ENCODE results near the gene CDT1.

The CDT1 gene

GRCh38 chr16:88839745-88840599, 36.4 kb downstream of the CDT1 start:
- no peaks in the 10 kb centered on the region for H3K9me2 ChIP-seq (ENCODE audit: low read depth, low read length)
- H3K4me3 ChIP-seq (ENCODE audit: low read depth, low read length, poor library complexity, severe bottlenecking), result no peak overlapping the region
- H3K27me3 ChIP-seq (ENCODE audit: insufficient read depth, low read length), result no peaks in the 10 kb centered on the region
- H3K4me1 ChIP-seq (ENCODE audit: insufficient read depth, low read length, severe bottlenecking), result no peaks in the 10 kb centered on the region
- H3K4me2 ChIP-seq (ENCODE audit: low read length), result no peak overlapping the region
- no peaks in the 10 kb centered on the region for H3F3A ChIP-seq (ENCODE audit: insufficient read depth, low read length)
- no peak for TF ChIP-seq CTCF (IDR thresholded peaks at IDR 0.05; ENCODE audit: low read length)
- TF ChIP-seq EZH2 (IDR thresholded peaks at IDR 0.05; ENCODE audit: borderline replicate concordance, low read length), result no peak
- no peaks in the 10 kb centered on the region for H3K79me2 ChIP-seq (ENCODE audit: insufficient read depth, low read length)
- H3K27ac ChIP-seq (ENCODE audit: low read depth, low read length, poor library complexity, severe bottlenecking), result no peak overlapping the region
- H3K9me3 ChIP-seq (ENCODE audit: low read length), result no peaks in the 10 kb centered on the region
- no peak overlapping the region for H2AFZ ChIP-seq (ENCODE audit: low read length)
- no peaks in the 10 kb centered on the region for H3K36me3 ChIP-seq (ENCODE audit: insufficient read depth, low read length)
- no peaks in the 10 kb centered on the region for H4K20me1 ChIP-seq (ENCODE audit: insufficient read depth, low read length)
- no peak overlapping the region for H3K9ac ChIP-seq (ENCODE audit: low read length)

GRCh38 chr16:88840600-88841215, 37.1 kb downstream of the CDT1 start:
- Histone ChIP-seq H3K9me2 (ENCODE audit: low read depth, low read length) (no peaks in the 10 kb centered on the region), H3K36me3 (ENCODE audit: insufficient read depth, low read length) (no peaks in the 10 kb centered on the region), H4K20me1 (ENCODE audit: insufficient read depth, low read length) (no peaks in the 10 kb centered on the region), H3K4me2 (ENCODE audit: low read length) (no peak overlapping the region), H3K9ac (ENCODE audit: low read length) (no peak overlapping the region), H3K4me1 (ENCODE audit: insufficient read depth, low read length, severe bottlenecking) (no peaks in the 10 kb centered on the region), H3K79me2 (ENCODE audit: insufficient read depth, low read length) (no peaks in the 10 kb centered on the region), H3K9me3 (ENCODE audit: low read length) (no peaks in the 10 kb centered on the region), H3K27ac (ENCODE audit: low read depth, low read length, poor library complexity, severe bottlenecking) (no peak overlapping the region), H3F3A (ENCODE audit: insufficient read depth, low read length) (no peaks in the 10 kb centered on the region), H3K4me3 (ENCODE audit: low read depth, low read length, poor library complexity, severe bottlenecking) (no peak overlapping the region), H3K27me3 (ENCODE audit: insufficient read depth, low read length) (no peaks in the 10 kb centered on the region), H2AFZ (ENCODE audit: low read length) (no peak overlapping the region)
- TF ChIP-seq CTCF (IDR thresholded peaks at IDR 0.05; ENCODE audit: low read length) (no peak), EZH2 (IDR thresholded peaks at IDR 0.05; ENCODE audit: borderline replicate concordance, low read length) (no peak)

GRCh38 chr16:88841521-88842307, 38.1 kb downstream of the CDT1 start:
- H2AFZ ChIP-seq (ENCODE audit: low read length), result no peak overlapping the region
- no peak overlapping the region for H3K9ac ChIP-seq (ENCODE audit: low read length)
- H3K36me3 ChIP-seq (ENCODE audit: insufficient read depth, low read length), result no peaks in the 10 kb centered on the region
- no peaks in the 10 kb centered on the region for H4K20me1 ChIP-seq (ENCODE audit: insufficient read depth, low read length)
- no peak for TF ChIP-seq CTCF (IDR thresholded peaks at IDR 0.05; ENCODE audit: low read length)
- no peak for TF ChIP-seq EZH2 (IDR thresholded peaks at IDR 0.05; ENCODE audit: borderline replicate concordance, low read length)
- H3K27me3 ChIP-seq (ENCODE audit: insufficient read depth, low read length), result no peaks in the 10 kb centered on the region
- no peak overlapping the region for H3K4me2 ChIP-seq (ENCODE audit: low read length)
- no peaks in the 10 kb centered on the region for H3K79me2 ChIP-seq (ENCODE audit: insufficient read depth, low read length)
- no peaks in the 10 kb centered on the region for H3K9me3 ChIP-seq (ENCODE audit: low read length)
- H3K9me2 ChIP-seq (ENCODE audit: low read depth, low read length), result no peaks in the 10 kb centered on the region
- H3K4me1 ChIP-seq (ENCODE audit: insufficient read depth, low read length, severe bottlenecking), result no peaks in the 10 kb centered on the region
- no peak overlapping the region for H3K27ac ChIP-seq (ENCODE audit: low read depth, low read length, poor library complexity, severe bottlenecking)
- no peaks in the 10 kb centered on the region for H3F3A ChIP-seq (ENCODE audit: insufficient read depth, low read length)
- H3K4me3 ChIP-seq (ENCODE audit: low read depth, low read length, poor library complexity, severe bottlenecking), result no peak overlapping the region
